SK-N-SH (cell line): ENCODE results near the gene KCTD17. TPM values are rescaled to one million over a fixed set of nuclear protein-coding genes. Genes with fewer than 3 reads are reported as not detected.

ENCODE experiments used
- CTCF ChIA-PET: fragments of 300-600, 350-600 bp; formaldehyde crosslinking; extraction: SDS; loops from one replicate; lab custom pipeline; 2021; lab: Yijun Ruan, JAX
- POLR2A ChIA-PET: fragments of 350-600 bp; sonication (Branson Sonifier 250); formaldehyde crosslinking; extraction: SDS; loops from one replicate; lab custom pipeline; 2020; ENCODE audit warnings: antibody characterized with exemption, inconsistent platforms; lab: Yijun Ruan, JAX
- DNase-seq: peaks from one replicate; pipeline ENCODE4 v3.0.0; 2012
- H2AFZ ChIP-seq: fragments of 200-600 bp; sonication (generic); 2 replicates; pipeline ENCODE4 v1.8.1; 2016; ENCODE audit warnings: antibody characterized with exemption, mild to moderate bottlenecking, low read depth
- H3F3A ChIP-seq: fragments of 200-600 bp; sonication (generic); replicated peaks from 2 replicates; pipeline ENCODE3; 2016; ENCODE audit warnings: antibody characterized with exemption, mild to moderate bottlenecking; ENCODE audit not compliant: insufficient read depth
- H3K27ac ChIP-seq, 2 experiments: fragments of 200-500 bp in 1 of 2; fragments of 200-600 bp in 1 of 2; sonication (Bioruptor generic) in 1 of 2; sonication (generic), shearing (Covaris generic) in 1 of 2; 2 replicates each; pipeline versions ENCODE4 v1.5.1 to v1.6.1; 2014 to 2016; ENCODE audit warnings: low read depth in 2 of 2, inconsistent platforms in 1 of 2, low read length in 1 of 2, mild to moderate bottlenecking in 1 of 2, mixed read lengths in 1 of 2
- H3K27me3 ChIP-seq: fragments of 200-600 bp; sonication (generic), shearing (Covaris generic); 2 replicates; pipeline ENCODE4 v1.6.1; 2016; ENCODE audit warnings: mixed run types; ENCODE audit not compliant: insufficient read depth
- H3K36me3 ChIP-seq, 2 experiments: fragments of 200-500 bp in 1 of 2; fragments of 200-600 bp in 1 of 2; sonication (Bioruptor generic) in 1 of 2; sonication (generic) in 1 of 2; replicated peaks in 1 of 2; 2 replicates each; pipeline versions ENCODE3 to v1.5.1; 2014 to 2016; ENCODE audit warnings: low read length in 1 of 2, mild to moderate bottlenecking in 1 of 2; ENCODE audit not compliant: insufficient read depth in 2 of 2, control insufficient read depth in 1 of 2
- H3K4me1 ChIP-seq, 2 experiments: fragments of 200-500 bp in 1 of 2; fragments of 200-600 bp in 1 of 2; sonication (Bioruptor generic) in 1 of 2; sonication (generic), shearing (Covaris generic) in 1 of 2; 2 replicates each; pipeline versions ENCODE4 v1.5.1 to v1.6.1; 2014 to 2016; ENCODE audit warnings: low read depth in 1 of 2, low read length in 1 of 2, mixed run types in 1 of 2; ENCODE audit not compliant: insufficient read depth in 2 of 2, control insufficient read depth in 1 of 2
- H3K4me2 ChIP-seq: fragments of 200-600 bp; sonication (generic), shearing (Covaris generic); 2 replicates; pipeline ENCODE4 v1.6.1; 2017; ENCODE audit warnings: mixed run types
- H3K4me3 ChIP-seq, 2 experiments: fragments of 200-500 bp in 1 of 2; fragments of 200-600 bp in 1 of 2; sonication (Bioruptor generic) in 1 of 2; sonication (generic), shearing (Covaris generic) in 1 of 2; 2 replicates each; pipeline versions ENCODE4 v1.5.1 to v1.8.1; 2014 to 2016; ENCODE audit warnings: low read depth in 2 of 2, inconsistent platforms in 1 of 2, low read length in 1 of 2, mild to moderate bottlenecking in 1 of 2, mixed read lengths in 1 of 2, moderate library complexity in 1 of 2
- H3K79me2 ChIP-seq: fragments of 200-600 bp; sonication (generic); 2 replicates; pipeline ENCODE4 v1.8.1; 2017; ENCODE audit warnings: mild to moderate bottlenecking; ENCODE audit not compliant: insufficient read depth
- H3K9ac ChIP-seq: fragments of 200-600 bp; sonication (generic); 2 replicates; pipeline ENCODE4 v1.6.1; 2017; ENCODE audit warnings: mixed run types
- H3K9me2 ChIP-seq: fragments of 200-600 bp; sonication (generic); 2 replicates; pipeline ENCODE4 v1.6.1; 2017; ENCODE audit warnings: mixed run types
- H3K9me3 ChIP-seq: fragments of 200-600 bp; sonication (generic); 2 replicates; pipeline ENCODE4 v1.6.1; 2017; ENCODE audit warnings: mixed run types, mild to moderate bottlenecking, moderate library complexity
- H4K20me1 ChIP-seq: fragments of 200-600 bp; sonication (generic); 2 replicates; pipeline ENCODE4 v1.6.1; 2017; ENCODE audit warnings: mild to moderate bottlenecking, mixed run types; ENCODE audit not compliant: insufficient read depth
- CTCF ChIP-seq: fragments of 200-600 bp; sonication (generic); IDR thresholded peaks from 2 replicates; pipeline ENCODE4 v1.6.1; 2017; ENCODE audit warnings: antibody characterized with exemption, mild to moderate bottlenecking, moderate library complexity
- GATA2 ChIP-seq: sonication (generic); formaldehyde crosslinking; IDR thresholded peaks from 2 replicates; pipeline ENCODE4 v1.5.0; 2020; ENCODE audit warnings: mild to moderate bottlenecking, missing genetic modification reagents
- MEF2A ChIP-seq: IDR thresholded peaks from 2 replicates; pipeline ENCODE4 v1.4.0; 2012; ENCODE audit warnings: low read depth, borderline replicate concordance
- MXI1 ChIP-seq: IDR thresholded peaks from 2 replicates; pipeline ENCODE4 v1.6.1; 2012; ENCODE audit warnings: mild to moderate bottlenecking, low read depth, low read length, improper control_type of control experiment
- NFIC ChIP-seq: IDR thresholded peaks from 2 replicates; pipeline ENCODE4 v1.4.0; 2012; ENCODE audit warnings: borderline replicate concordance
- PBX3 ChIP-seq: IDR thresholded peaks from 2 replicates; pipeline ENCODE4; 2012
- REST ChIP-seq: IDR thresholded peaks from 2 replicates; pipeline ENCODE4 v1.6.1; 2012; ENCODE audit warnings: mild to moderate bottlenecking, low read depth, low read length, moderate library complexity
- TCF12 ChIP-seq: IDR thresholded peaks from 2 replicates; pipeline ENCODE4 v1.4.0; 2012
- YY1 ChIP-seq: IDR thresholded peaks from 2 replicates; pipeline ENCODE4 v1.4.0; 2012; ENCODE audit warnings: low read depth, mild to moderate bottlenecking
- ZBTB33 ChIP-seq: IDR thresholded peaks from 2 replicates; pipeline ENCODE4 v1.4.0; 2012; ENCODE audit warnings: low read depth, borderline replicate concordance
- WGBS: methylation state at CpG from one replicate; pipeline ENCODE4 v1.1.6; 2017; ENCODE audit warnings: low lambda C conversion rate; 5-methylcytosine and 5-hydroxymethylcytosine counted together
- polyA plus RNA-seq, 3 experiments: library from polyadenylated mRNA; depleted of rRNA; stranded (reverse); fragments of >200 nt; gene quantifications; 2 replicates each; pipeline ENCODE4 v1.2.3, GENCODE V29; 2012

The KCTD17 gene
- polyA plus RNA-seq, 1 of the 3 experiments (the other 2 are of a cell fraction), result 57.8 TPM

- no peaks in the 10 kb centered on the region for H3K9me2 ChIP-seq
- H3K9ac ChIP-seq, result peak overlapping the region; percentile 79
- POLR2A ChIA-PET, result interaction anchor here (0.8 to 1.5 kb wide), 4 partner anchors 10 to 277 kb away, joined by 3 to 4 read pairs (median 3); partner anchors contain the start of gene IFT27
- peak overlapping the region in 1 of 2 experiments; percentile 49; a peak in 1 of 4 replicates for H3K27ac ChIP-seq
- H3K9me3 ChIP-seq, result no peaks in the 10 kb centered on the region
- peaks cover 0 to 34% of the 10 kb centered on the region in 2 experiments for H3K36me3 ChIP-seq
- WGBS, result 64% methylated on average over 24 of the region's 25 CpGs
- H3F3A ChIP-seq, result no peaks in the 10 kb centered on the region
- H3K4me3 ChIP-seq, result peak overlapping the region; percentile 84 to 88
- DNase-seq, result no peak
- no peaks in the 10 kb centered on the region for H4K20me1 ChIP-seq
- H3K4me2 ChIP-seq, result peak overlapping the region; percentile 95
- H3K4me1 ChIP-seq, result peaks cover 0 to 10% of the 10 kb centered on the region in 2 experiments; a peak in 1 of 4 replicates
- no peak overlapping the region; the same call in 1 of the 2 replicates for H2AFZ ChIP-seq
- CTCF ChIA-PET, result interaction anchor here (1.0 to 1.6 kb wide), 2 partner anchors 9 to 145 kb away, joined by 3 to 5 read pairs; no protein-coding TSS in a partner anchor
- H3K79me2 ChIP-seq, result peaks cover 16% of the 10 kb centered on the region; the same call in 1 of the 2 replicates
- no peaks in the 10 kb centered on the region for H3K27me3 ChIP-seq
- TF ChIP-seq PBX3 (no peak), ZBTB33 (no peak), YY1 (no peak), TCF12 (no peak)
Observed at GRCh38 chr22:37052386-37053309, 1.1 kb downstream of the KCTD17 start.

- no peak for DNase-seq
- Histone ChIP-seq H4K20me1 (no peaks in the 10 kb centered on the region), H3K36me3 (peaks cover 0 to 42% of the 10 kb centered on the region in 2 experiments), H3K27me3 (no peaks in the 10 kb centered on the region), H3K79me2 (peaks cover 16% of the 10 kb centered on the region; the same call in 1 of the 2 replicates), H3K4me2 (0 out of 2 replicates have a peak overlapping the region, but pooled peaks have one; percentile 95), H3K4me3 (no peak overlapping the region), H3K27ac (no peak overlapping the region), H3K4me1 (peaks cover 0 to 10% of the 10 kb centered on the region in 2 experiments; a peak in 1 of 4 replicates), H3K9me3 (no peaks in the 10 kb centered on the region), H3K9me2 (no peaks in the 10 kb centered on the region), H3F3A (no peaks in the 10 kb centered on the region), H3K9ac (no peak overlapping the region), H2AFZ (no peak overlapping the region)
- 94% methylated on average over 9 of the region's 16 CpGs for WGBS
- CTCF ChIA-PET, result no interaction called here
- POLR2A ChIA-PET, result no interaction called here
- TF ChIP-seq GATA2 (CRISPR knock-in tag) (no peak), MEF2A (no peak), CTCF (no peak), PBX3 (no peak), REST (no peak), NFIC (no peak), MXI1 (no peak)
Observed at GRCh38 chr22:37053310-37054055, 1.9 kb downstream of the KCTD17 start.
